Prostate gland (tissue), 2 donors: ENCODE results near the gene PIGN. TPM values are rescaled to one million over a fixed set of nuclear protein-coding genes. Genes with fewer than 3 reads are reported as not detected.

Source experiments
- DNase-seq: peaks from one replicate; pipeline ENCODE4 v3.0.0-alpha.2; 2019; ENCODE audit warnings: low spot score
- H3K27ac ChIP-seq, 2 donors: fragments of 200-600 bp; sonication (generic); 2 replicates each; pipeline ENCODE4 v1.5.1; 2017 to 2019
- H3K27me3 ChIP-seq: fragments of 200-600 bp; sonication (generic); replicated peaks from 2 replicates; pipeline ENCODE4 v1.5.1; 2019; ENCODE audit not compliant: insufficient read depth
- H3K36me3 ChIP-seq, 2 donors: fragments of 200-600 bp; sonication (generic); 1 replicate in 1 of 2; 2 replicates in 1 of 2; pipeline versions ENCODE4 v1.5.1 to v1.8.1; 2017 to 2019
- H3K4me1 ChIP-seq: fragments of 200-600 bp; sonication (generic); replicated peaks from 2 replicates; pipeline ENCODE4 v1.5.1; 2019
- H3K4me3 ChIP-seq, 2 donors: fragments of 200-600 bp; sonication (generic); 2 replicates each; pipeline ENCODE4 v1.5.1; 2017 to 2019
- H3K9me3 ChIP-seq: fragments of 200-600 bp; sonication (generic); 2 replicates; pipeline ENCODE4 v1.5.1; 2017
- POLR2A ChIP-seq: fragments of 450-650 bp; IDR thresholded peaks from one replicate; pipeline ENCODE4 v1.6.1; 2016; ENCODE audit warnings: antibody characterized with exemption, mild to moderate bottlenecking
- POLR2AphosphoS5 ChIP-seq: sonication (generic); formaldehyde crosslinking; IDR thresholded peaks from one replicate; pipeline ENCODE4 v1.6.1; 2017; ENCODE audit warnings: antibody characterized with exemption
- WGBS: methylation state at CpG from one replicate; pipeline ENCODE4 v1.1.5; 2018; 5-methylcytosine and 5-hydroxymethylcytosine counted together
- intact Hi-C: fragments of 100-400 bp; cut with DNase I; formaldehyde crosslinking; loops from one replicate; pipeline ENCODE4 v1.14.2; 2022
- total RNA-seq, 2 donors: library from RNA; depleted of rRNA; stranded (reverse); fragments of >200 nt; gene quantifications; one replicate each; pipeline ENCODE4 v1.1.0, GENCODE V29; 2016
- TF ChIP-seq, protein P1 (sequence below), 4 experiments: fragments of 200-600 bp in 2 of 4; fragments of 450-650 bp in 2 of 4; sonication (generic) in 2 of 4; IDR thresholded peaks; 1 replicate in 3 of 4; 2 replicates in 1 of 4; pipeline ENCODE4 v1.5.1; 2016 to 2019; ENCODE audit warnings: antibody characterized with exemption in 4 of 4, mild to moderate bottlenecking in 2 of 4, moderate library complexity in 2 of 4

PIGN gene
- total RNA-seq, 2 donors from 2014 or later: 30.3 to 39.6 TPM

DNA sequence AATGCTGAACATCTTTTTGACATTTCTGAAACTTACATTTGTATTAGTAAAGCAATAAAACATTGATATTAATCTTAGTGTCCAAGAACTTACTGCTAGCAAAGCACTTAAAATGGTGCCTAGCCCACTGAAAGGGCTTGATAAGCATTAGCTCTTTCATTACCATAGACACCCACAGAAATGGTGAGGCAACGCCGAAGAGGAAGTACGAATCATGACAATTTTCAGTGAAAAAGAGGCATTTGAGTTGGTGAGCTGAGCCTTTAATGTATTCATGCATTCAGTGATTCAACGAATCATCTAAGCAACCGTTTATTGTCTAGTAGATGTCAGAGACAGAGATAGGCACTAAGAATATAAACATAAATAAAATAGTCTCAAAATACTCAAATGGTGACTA, 101.1 kb downstream of the PIGN start:
- H3K9me3 ChIP-seq: no peaks in the 10 kb centered on the region
- intact Hi-C loops: no loop called here
- H3K4me3 ChIP-seq: no peak overlapping the region

DNA sequence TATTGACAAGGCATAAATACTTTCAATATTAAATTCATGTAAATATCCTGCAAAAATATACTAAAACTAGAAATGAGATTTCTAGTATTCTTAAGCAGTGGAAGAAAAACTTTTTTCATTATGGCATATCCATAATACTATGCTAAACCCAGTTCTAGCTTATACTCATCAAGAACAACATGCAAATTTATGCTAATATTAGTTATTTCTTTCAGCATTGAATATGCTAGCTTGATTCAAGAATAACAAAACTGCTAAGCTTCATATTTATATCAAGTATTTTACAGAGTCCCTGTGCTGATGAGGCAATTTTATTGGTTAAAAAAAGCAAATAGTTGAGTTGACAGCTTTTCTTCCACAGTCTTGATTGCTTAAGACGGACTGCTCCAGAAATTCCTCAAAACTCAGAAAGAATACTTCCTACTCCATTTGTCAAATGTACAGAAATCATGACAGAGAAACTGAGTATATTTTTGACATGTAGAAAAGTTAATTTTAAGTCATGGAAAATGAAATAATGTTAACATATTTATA, 105.0 kb downstream of the PIGN start:
- Histone ChIP-seq H3K4me3 (no peak overlapping the region), H3K27me3 (no peaks in the 10 kb centered on the region), H3K36me3 (no peaks in the 10 kb centered on the region), H3K27ac (no peak overlapping the region), H3K4me1 (no peaks in the 10 kb centered on the region), H3K9me3 (no peaks in the 10 kb centered on the region)
- intact Hi-C loops: no loop called here
- no peak for DNase-seq
- TF ChIP-seq, protein P1, sequence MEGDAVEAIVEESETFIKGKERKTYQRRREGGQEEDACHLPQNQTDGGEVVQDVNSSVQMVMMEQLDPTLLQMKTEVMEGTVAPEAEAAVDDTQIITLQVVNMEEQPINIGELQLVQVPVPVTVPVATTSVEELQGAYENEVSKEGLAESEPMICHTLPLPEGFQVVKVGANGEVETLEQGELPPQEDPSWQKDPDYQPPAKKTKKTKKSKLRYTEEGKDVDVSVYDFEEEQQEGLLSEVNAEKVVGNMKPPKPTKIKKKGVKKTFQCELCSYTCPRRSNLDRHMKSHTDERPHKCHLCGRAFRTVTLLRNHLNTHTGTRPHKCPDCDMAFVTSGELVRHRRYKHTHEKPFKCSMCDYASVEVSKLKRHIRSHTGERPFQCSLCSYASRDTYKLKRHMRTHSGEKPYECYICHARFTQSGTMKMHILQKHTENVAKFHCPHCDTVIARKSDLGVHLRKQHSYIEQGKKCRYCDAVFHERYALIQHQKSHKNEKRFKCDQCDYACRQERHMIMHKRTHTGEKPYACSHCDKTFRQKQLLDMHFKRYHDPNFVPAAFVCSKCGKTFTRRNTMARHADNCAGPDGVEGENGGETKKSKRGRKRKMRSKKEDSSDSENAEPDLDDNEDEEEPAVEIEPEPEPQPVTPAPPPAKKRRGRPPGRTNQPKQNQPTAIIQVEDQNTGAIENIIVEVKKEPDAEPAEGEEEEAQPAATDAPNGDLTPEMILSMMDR (IDR thresholded peaks at IDR 0.05): no peak
- no peak for TF ChIP-seq POLR2A
- 89% methylated on average over 1 of the region's 1 CpG for WGBS

More for the DNA sequence above, 101.1 kb downstream of the PIGN start:
- DNase-seq: no peak
- Histone ChIP-seq H3K4me1 (no peaks in the 10 kb centered on the region), H3K27ac (no peak overlapping the region), H3K27me3 (no peaks in the 10 kb centered on the region), H3K36me3 (no peaks in the 10 kb centered on the region)
- no peak for TF ChIP-seq POLR2A
- WGBS: 95% methylated on average over 5 of the region's 5 CpGs

DNA sequence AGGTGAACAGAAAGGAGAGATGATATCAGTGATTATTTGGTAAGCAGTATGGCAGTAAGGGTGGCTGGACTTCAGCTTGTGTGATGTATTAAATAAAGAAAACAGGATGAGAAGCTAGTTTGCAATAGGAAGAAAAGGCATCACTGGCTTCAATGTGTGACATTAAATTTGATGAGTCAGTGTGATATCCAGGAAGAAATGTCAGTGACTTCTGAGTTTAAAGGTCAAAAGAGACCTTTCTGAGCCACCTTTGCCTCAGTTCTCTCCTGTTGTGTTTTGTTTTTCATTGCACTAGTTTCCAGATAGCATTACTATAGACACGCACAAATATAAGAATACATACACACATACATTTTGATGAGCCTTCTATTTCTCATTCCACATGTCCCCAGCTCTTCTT, 105.6 kb downstream of the PIGN start:
- 95% methylated on average over 1 of the region's 1 CpG for WGBS
- intact Hi-C loops: no loop called here
- H3K4me1 ChIP-seq: no peaks in the 10 kb centered on the region

DNA sequence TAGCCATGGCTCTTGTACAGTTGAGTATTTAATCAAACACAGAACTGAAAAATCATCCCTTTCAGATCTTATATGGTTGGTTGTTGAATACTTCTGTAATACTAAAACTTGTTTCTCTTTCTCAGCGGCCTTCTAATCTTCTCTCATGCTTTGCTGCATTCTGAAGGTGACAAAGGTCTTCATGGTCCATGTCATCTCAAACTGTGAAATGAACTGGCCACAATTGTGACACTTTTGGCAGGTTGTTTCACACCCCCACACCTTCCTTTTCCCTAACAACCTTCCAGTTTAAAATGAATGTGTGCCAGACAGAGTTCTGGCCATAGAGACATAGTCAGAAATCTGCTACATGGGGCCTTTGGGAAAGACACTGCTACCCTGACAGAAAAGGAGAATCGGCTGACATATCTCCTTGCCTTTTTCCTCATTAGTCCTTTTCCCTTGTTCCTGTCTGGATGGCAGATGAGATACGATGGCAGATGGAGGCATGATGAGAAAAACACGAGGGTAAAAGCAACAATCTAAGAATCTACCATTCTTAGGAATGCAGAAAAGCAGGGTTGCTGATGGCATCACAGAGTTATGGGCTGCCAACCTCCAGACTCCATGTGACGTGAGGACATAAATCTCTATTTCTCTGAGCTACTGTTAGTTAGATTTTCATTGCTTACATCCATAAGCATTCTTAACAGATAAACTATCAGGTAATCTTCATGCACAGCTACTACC, 106.5 kb downstream of the PIGN start:
- TF ChIP-seq POLR2A: no peak
- TF ChIP-seq POLR2AphosphoS5: no peak
- TF ChIP-seq, protein P1 (IDR thresholded peaks at IDR 0.05): no peak
- no peaks in the 10 kb centered on the region for H3K36me3 ChIP-seq
- H3K4me3 ChIP-seq: no peak overlapping the region
- DNase-seq: no peak
- H3K4me1 ChIP-seq: no peaks in the 10 kb centered on the region
- 53% methylated on average over 5 of the region's 5 CpGs for WGBS
- no peaks in the 10 kb centered on the region for H3K9me3 ChIP-seq
- no peak overlapping the region for H3K27ac ChIP-seq
- no peaks in the 10 kb centered on the region for H3K27me3 ChIP-seq
- intact Hi-C loops: no loop called here

More for the DNA sequence above, 105.6 kb downstream of the PIGN start:
- H3K27ac ChIP-seq: no peak overlapping the region
- no peak for DNase-seq
- H3K27me3 ChIP-seq: no peaks in the 10 kb centered on the region
- TF ChIP-seq, protein P1 (IDR thresholded peaks at IDR 0.05): no peak
- no peak for TF ChIP-seq POLR2AphosphoS5
- no peak for TF ChIP-seq POLR2A
- H3K9me3 ChIP-seq: no peaks in the 10 kb centered on the region
- no peak overlapping the region for H3K4me3 ChIP-seq
- H3K36me3 ChIP-seq: no peaks in the 10 kb centered on the region

GRCh38 chr18:62073461-62074281, 113.2 kb downstream of the PIGN start:
- no peaks in the 10 kb centered on the region for H3K36me3 ChIP-seq
- no peak for DNase-seq
- H3K9me3 ChIP-seq: no peaks in the 10 kb centered on the region
- H3K27ac ChIP-seq: no peak overlapping the region
- WGBS: 100% methylated on average over 2 of the region's 2 CpGs
- no peaks in the 10 kb centered on the region for H3K4me1 ChIP-seq
- intact Hi-C loops: no loop called here
- H3K4me3 ChIP-seq: no peak overlapping the region
- H3K27me3 ChIP-seq: no peaks in the 10 kb centered on the region
- TF ChIP-seq POLR2A (no peak), POLR2AphosphoS5 (no peak)
